Suprapubic skin (tissue), 4 donors: ENCODE data around the gene L1CAM. TPM values are rescaled to one million over a fixed set of nuclear protein-coding genes. Genes with fewer than 3 reads are reported as not detected.

Experiments used
- DNase-seq, 2 donors: peaks; one replicate each; pipeline ENCODE4 v3.0.0-alpha.2; 2019; ENCODE audit warnings: low spot score in 2 of 2
- H3K27ac ChIP-seq: fragments of 200-600 bp; sonication (generic); one replicate; pipeline ENCODE4 v1.5.1; 2019
- H3K27me3 ChIP-seq: fragments of 200-600 bp; sonication (generic); one replicate; pipeline ENCODE4 v1.5.1; 2019
- H3K36me3 ChIP-seq: fragments of 200-600 bp; sonication (generic); one replicate; pipeline ENCODE4 v1.5.1; 2019
- H3K4me1 ChIP-seq: fragments of 200-600 bp; sonication (generic); one replicate; pipeline ENCODE4 v1.5.1; 2019
- H3K4me3 ChIP-seq: fragments of 200-600 bp; sonication (generic); one replicate; pipeline ENCODE4 v1.5.1; 2019; ENCODE audit warnings: mild to moderate bottlenecking
- H3K9me3 ChIP-seq: fragments of 200-600 bp; sonication (generic); one replicate; pipeline ENCODE4 v1.5.1; 2019
- CTCF ChIP-seq, 2 donors: fragments of 200-600 bp in 1 of 2; fragments of 450-650 bp in 1 of 2; sonication (generic) in 1 of 2; IDR thresholded peaks; one replicate each; pipeline ENCODE4 v1.5.1; 2016 to 2019; ENCODE audit warnings: antibody characterized with exemption in 2 of 2, mild to moderate bottlenecking in 1 of 2, moderate library complexity in 1 of 2
- EP300 ChIP-seq: sonication (generic); formaldehyde crosslinking; IDR thresholded peaks from one replicate; pipeline ENCODE4 v1.6.1; 2017; ENCODE audit warnings: antibody characterized with exemption
- POLR2A ChIP-seq, 2 donors: fragments of 450-650 bp; IDR thresholded peaks; one replicate each; pipeline ENCODE4 v1.6.1; 2017; ENCODE audit warnings: antibody characterized with exemption in 2 of 2, mild to moderate bottlenecking in 2 of 2, moderate library complexity in 2 of 2
- POLR2AphosphoS5 ChIP-seq, 3 donors: sonication (generic); formaldehyde crosslinking; IDR thresholded peaks; one replicate each; pipeline ENCODE4 v1.6.1; 2017; ENCODE audit warnings: antibody characterized with exemption in 3 of 3
- WGBS: methylation state at CpG from one replicate; pipeline ENCODE4 v1.1.5; 2018; 5-methylcytosine and 5-hydroxymethylcytosine counted together
- total RNA-seq, 4 donors: library from RNA; depleted of rRNA; stranded (reverse); fragments of >200 nt; gene quantifications; one replicate each; pipeline ENCODE4 v1.1.0, GENCODE V29; 2016

L1CAM gene
- total RNA-seq, 4 donors from 2014 or later, result 4.1 to 10.4 (median 8.5) TPM

DNA sequence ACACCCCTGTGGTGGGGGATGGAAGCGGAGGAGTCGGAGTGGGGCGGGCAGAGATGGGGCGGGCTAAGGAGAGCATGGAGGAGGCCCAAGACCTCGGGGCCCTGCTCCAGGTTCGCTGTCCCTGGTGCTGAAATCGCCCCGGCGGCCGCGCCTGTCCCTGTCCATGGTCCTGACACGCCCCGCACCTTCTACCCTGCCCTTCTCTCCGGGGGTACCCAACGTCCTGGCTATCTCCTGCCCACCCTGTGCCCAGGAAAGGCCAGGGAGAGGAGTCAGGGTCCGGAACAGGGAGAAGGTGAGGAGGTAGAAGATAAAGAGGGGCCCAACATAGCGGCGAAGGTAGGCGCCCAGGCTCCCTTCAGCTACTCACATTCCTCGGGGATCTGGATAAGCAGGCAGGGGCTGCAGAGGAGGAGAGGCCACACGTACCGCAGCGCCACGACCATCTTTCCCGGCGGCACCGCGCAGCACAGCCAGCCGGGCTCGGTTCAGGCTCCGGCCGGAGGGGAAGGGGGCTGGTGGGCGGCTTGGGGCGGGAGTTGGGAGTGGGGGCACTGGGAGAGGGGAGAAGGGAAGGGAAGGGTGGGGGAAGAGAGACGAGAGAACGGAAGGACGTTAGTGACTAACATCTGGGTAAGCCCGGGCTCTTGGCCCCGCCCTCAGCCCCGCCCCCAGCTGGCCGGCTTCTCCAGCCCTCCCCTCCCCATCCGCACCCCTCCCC lies 10.4 kb downstream of the L1CAM start:
- Histone ChIP-seq H3K36me3 (no peaks in the 10 kb centered on the region), H3K4me1 (no peaks in the 10 kb centered on the region), H3K27ac (no peak overlapping the region), H3K4me3 (no peak overlapping the region), H3K9me3 (no peaks in the 10 kb centered on the region), H3K27me3 (peaks cover 38% of the 10 kb centered on the region)
- DNase-seq, result no peak
- TF ChIP-seq POLR2A (IDR thresholded peaks at IDR 0.05), result no peak
- TF ChIP-seq CTCF (IDR thresholded peaks at IDR 0.05), result no peak
- no peak for TF ChIP-seq EP300
- peak in 1 of 3 donors; percentile 33 for TF ChIP-seq POLR2AphosphoS5 (IDR thresholded peaks at IDR 0.05)
- 13% methylated on average over 16 of the region's 42 CpGs for WGBS

GRCh38 chrX:153874366-153875125 lies 11.4 kb downstream of the L1CAM start:
- H3K4me3 ChIP-seq, result no peak overlapping the region
- no peak overlapping the region for H3K27ac ChIP-seq
- DNase-seq, result peak in 1 of 2 donors; percentile 40
- no peak for TF ChIP-seq CTCF (IDR thresholded peaks at IDR 0.05)
- no peak for TF ChIP-seq POLR2AphosphoS5 (IDR thresholded peaks at IDR 0.05)
- no peak for TF ChIP-seq POLR2A (IDR thresholded peaks at IDR 0.05)
- TF ChIP-seq EP300, result no peak
- no peaks in the 10 kb centered on the region for H3K4me1 ChIP-seq
- no peaks in the 10 kb centered on the region for H3K9me3 ChIP-seq
- H3K27me3 ChIP-seq, result peaks cover 28% of the 10 kb centered on the region
- H3K36me3 ChIP-seq, result no peaks in the 10 kb centered on the region
- 85% methylated on average over 13 of the region's 13 CpGs for WGBS

GRCh38 chrX:153874085-153874365 lies 11.9 kb downstream of the L1CAM start:
- no peaks in the 10 kb centered on the region for H3K4me1 ChIP-seq
- no peak overlapping the region for H3K4me3 ChIP-seq
- no peaks in the 10 kb centered on the region for H3K9me3 ChIP-seq
- WGBS, result 43% methylated on average over 3 of the region's 3 CpGs
- H3K27ac ChIP-seq, result no peak overlapping the region
- no peaks in the 10 kb centered on the region for H3K36me3 ChIP-seq
- TF ChIP-seq EP300 (no peak), POLR2AphosphoS5 (IDR thresholded peaks at IDR 0.05) (no peak), POLR2A (IDR thresholded peaks at IDR 0.05) (no peak), CTCF (IDR thresholded peaks at IDR 0.05) (no peak)
- H3K27me3 ChIP-seq, result peaks cover 23% of the 10 kb centered on the region
- DNase-seq, result peak in 1 of 2 donors; percentile 34

DNA sequence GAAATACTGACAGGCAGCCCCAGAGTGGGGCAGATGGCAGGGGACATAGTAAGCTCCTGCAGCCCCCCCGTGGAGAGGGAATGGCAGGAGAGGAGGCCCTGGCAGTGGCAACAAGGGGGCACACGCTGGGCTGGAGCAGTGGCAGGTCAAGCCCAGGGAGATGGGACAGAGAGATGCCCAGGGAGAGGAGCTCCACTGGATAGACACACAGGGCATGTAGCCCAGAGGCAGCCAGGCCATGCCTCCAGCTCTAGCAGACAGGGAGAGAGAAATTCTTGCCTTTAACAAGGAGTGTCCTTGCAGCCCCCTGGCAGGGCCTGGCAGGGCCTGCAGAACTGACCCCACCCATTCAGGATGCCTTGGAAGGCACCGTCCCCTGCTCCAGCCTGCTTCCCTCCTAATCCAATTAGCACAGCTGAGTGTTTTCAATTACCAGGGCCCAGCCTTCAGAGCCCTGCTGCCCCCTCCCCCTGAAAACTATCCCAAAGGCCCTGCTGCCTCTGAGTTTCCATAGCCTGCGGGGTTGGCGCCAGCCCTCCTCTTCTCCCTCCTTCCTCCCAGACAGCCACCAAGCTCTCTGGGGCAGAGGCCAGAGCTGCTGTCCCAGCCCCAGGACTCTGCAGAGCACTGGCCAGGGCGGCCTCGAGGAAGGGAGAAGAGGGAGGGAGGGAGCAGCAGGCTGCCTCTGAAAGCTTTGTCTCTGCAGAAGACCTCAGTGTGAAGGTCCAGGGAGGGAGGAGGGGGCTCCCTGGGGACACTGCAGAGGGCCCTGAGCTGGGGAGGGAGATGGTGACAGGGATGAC lies 12.5 kb downstream of the L1CAM start:
- H3K36me3 ChIP-seq, result no peaks in the 10 kb centered on the region
- no peak overlapping the region for H3K27ac ChIP-seq
- no peaks in the 10 kb centered on the region for H3K9me3 ChIP-seq
- no peak overlapping the region for H3K4me3 ChIP-seq
- H3K27me3 ChIP-seq, result peaks cover 18% of the 10 kb centered on the region
- TF ChIP-seq CTCF (IDR thresholded peaks at IDR 0.05) (no peak), EP300 (no peak), POLR2AphosphoS5 (IDR thresholded peaks at IDR 0.05) (no peak), POLR2A (IDR thresholded peaks at IDR 0.05) (no peak)
- H3K4me1 ChIP-seq, result no peaks in the 10 kb centered on the region
- 30% methylated on average over 2 of the region's 7 CpGs for WGBS
- no peak for DNase-seq
